GM21717 (cell line): ENCODE data around the gene PGM2L1.
"Not testable (repeated sequence)": the region's sequence is repeated elsewhere in the genome, so short reads cannot be mapped to it uniquely, and the experiment has no call there.

Source experiments
- ATAC-seq: cut with Tn5 transposase; IDR thresholded peaks from one replicate; pipeline ENCODE4 v1.9.1; 2021; ENCODE audit warnings: mild to moderate bottlenecking, moderate library complexity; ENCODE audit not compliant: unreplicated experiment

Gene PGM2L1

GRCh38 chr11:74341921-74342320 lies 56.3 kb downstream of the PGM2L1 start:
- no peak for ATAC-seq

DNA sequence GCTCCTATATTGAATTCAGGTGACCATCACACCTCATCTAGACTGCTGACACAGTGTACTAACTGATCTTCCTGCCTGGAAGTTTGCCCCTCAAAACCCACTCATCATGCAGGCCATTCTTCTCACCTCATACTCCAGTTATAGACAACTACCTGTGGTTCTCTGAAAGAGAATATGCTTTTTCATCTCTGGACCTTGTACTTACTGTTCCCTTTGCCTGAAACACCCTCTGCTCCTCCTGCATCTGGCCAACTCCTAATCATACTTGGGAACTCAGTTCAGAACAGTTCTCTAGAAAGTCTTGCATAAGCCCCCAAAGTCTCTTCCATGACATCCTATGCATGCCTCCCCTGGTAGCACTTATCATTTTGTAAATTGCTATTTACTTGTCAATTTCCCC lies 58.6 kb downstream of the PGM2L1 start:
- no peak for ATAC-seq

DNA sequence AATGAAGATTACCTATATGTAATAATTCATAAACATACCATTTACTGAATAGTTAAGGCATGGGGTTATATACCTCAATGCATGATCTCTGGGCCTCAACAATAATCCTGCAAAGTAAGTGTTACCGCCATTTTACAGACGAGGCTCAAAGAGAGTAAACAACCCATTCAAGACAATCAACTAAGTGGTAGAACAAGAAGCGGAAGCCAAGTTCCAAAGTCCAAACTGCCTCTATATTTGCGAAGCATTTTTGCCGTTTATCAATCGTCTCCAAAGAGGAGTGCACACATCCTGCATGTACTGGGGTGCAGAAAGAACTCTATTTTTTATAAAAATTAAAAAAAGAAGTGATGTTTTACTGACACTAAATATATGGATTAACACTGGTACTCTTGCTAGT lies 59.3 kb downstream of the PGM2L1 start:
- no peak for ATAC-seq

DNA sequence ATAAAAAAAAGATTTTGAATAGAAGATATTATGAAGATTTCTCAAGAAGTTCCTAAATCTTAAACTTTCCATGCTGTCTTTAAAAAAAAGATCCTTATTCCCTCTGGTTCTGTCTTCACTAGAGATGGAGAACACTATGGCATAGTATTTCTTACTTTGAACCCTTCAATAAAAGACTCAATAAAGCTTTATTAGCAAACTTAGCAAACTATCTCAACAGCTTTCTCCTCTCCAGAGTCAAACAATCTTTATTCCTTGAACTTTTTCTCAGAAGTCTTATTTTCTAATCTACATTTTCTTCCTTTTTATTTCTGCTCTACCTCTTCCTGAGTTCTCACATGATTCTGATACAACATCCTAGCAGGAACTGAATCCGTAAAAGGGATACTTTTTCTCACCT lies 65.0 kb downstream of the PGM2L1 start:
- ATAC-seq, result no peak

DNA sequence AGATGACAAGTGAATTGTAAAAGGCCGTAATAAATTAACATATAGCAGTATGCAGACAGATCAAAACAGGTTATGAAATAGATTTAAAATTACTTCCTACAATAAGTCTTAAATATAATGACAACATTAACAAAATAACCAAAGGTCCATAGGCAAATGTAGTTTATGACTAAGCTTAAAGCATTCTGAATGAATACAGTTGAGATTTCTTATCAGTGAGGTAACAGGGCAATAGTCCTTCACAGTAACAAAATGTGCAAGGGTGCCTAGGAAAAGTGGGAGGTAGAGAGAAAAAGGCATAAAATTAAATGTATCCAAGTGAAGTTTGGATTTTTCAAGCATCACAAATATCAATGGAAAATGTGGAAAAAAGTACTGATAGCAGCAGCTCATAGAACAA lies 65.9 kb downstream of the PGM2L1 start:
- ATAC-seq, result no peak

- ATAC-seq, result not testable (repeated sequence)
Observed at GRCh38 chr11:74331000-74331399, 67.2 kb downstream of the PGM2L1 start.

GRCh38 chr11:74330075-74330858 lies 68.0 kb downstream of the PGM2L1 start:
- no peak for ATAC-seq

DNA sequence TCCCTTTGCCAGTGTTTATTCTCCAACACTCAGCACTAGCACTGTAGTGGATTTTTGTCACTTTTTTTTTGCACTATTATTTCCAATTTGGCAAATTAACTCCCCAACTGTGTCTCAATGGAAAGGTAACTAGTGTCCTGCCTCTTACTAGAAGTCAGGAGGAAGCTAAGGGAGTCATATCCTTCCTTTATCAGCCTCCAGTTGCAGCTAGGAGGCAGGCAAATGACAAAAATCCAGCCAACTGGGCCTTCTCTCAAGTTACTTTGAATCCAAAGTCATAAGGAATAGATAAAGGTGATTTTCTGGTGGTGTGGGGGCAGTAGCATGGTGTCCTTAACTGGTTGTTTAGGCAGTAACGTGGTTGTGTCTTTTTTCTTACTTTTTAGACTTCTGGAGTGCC lies 71.2 kb downstream of the PGM2L1 start:
- no peak for ATAC-seq

DNA sequence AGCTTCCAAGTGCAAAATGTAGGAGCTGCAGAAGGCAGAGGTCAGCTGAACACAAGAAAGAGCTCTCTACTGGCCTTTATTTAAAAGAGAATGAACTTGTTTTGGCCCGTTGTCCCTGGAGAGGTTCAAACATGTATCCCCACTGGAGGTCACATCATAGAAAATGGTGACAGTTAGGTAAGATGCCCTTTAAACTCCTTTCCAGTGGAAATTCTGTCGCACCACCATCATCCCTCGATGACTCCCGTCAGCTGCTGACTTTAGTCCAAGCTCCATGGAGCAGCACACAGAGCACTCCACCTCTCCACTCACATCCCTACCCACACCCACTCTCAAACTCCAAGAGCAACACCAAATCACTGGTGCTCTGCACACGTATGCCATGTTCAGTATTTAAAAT lies 71.6 kb downstream of the PGM2L1 start:
- ATAC-seq, result no peak

GRCh38 chr11:74325649-74326645 lies 72.3 kb downstream of the PGM2L1 start:
- no peak for ATAC-seq

GRCh38 chr11:74322667-74323066 lies 75.6 kb downstream of the PGM2L1 start:
- no peak for ATAC-seq

DNA sequence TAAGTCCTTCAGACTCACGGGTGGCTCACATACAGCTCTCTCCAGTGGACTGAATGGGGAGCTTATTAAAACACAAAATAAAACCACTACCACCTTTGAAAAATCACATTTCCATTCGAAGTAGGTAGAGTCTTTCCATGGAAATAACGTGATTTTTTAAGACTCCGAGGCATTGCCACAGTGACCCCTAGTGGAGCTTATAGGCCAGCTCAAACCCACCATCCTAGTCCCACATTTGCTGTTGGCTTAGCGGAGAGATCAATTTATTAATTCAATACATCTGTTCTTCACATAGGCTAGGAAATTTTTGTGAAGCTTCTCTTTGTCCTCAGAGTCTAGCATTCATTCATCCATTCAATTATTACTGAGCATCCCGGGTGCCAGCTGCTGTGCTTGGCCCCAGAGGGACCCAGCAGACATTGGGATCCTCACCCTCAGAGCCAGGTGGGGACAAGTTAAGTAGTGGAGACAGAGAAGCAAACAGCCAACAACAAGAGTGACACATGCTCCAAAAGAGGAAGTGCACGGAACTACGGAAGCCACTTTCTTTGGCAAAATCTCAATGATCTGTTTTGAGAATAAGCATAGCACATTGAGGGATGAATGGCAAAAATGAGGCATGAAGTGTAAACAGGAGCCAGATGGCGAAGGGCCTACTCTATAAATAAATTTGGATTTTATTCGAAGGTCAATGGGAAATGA lies 76.6 kb downstream of the PGM2L1 start:
- ATAC-seq, result no peak

DNA sequence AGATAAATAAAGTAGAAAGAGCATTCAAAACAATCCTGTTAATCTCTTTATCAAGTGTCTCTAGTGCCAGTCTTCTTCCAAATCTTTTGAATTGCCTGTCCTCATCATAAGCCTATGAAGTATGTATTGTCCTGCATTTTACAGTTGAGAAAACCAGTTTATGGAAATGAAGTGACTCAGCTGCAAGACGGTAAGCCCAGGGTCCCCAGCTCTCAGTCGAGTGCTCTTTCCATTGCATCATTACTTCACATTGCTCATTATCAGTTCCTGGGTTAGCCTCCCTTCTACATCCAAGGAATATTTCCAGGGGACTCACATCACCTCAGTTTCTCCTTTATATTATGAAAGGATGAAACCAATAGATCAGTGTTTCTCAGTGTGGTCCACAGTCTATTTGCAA lies 77.7 kb downstream of the PGM2L1 start:
- ATAC-seq, result no peak

GRCh38 chr11:74319139-74319816 lies 79.0 kb downstream of the PGM2L1 start:
- ATAC-seq, result no peak

- ATAC-seq, result no peak
Observed at GRCh38 chr11:74318241-74318932, 79.8 kb downstream of the PGM2L1 start.

- ATAC-seq, result no peak
Observed at GRCh38 chr11:74316772-74317505, 81.3 kb downstream of the PGM2L1 start.

GRCh38 chr11:74312326-74312725 lies 85.9 kb downstream of the PGM2L1 start:
- no peak for ATAC-seq

GRCh38 chr11:74311352-74311926 lies 86.8 kb downstream of the PGM2L1 start, which contains the start of gene P4HA3:
P4HA3 (minus strand) TSS chr11:74311640; CDS start chr11:74311611, 29 bp downstream.
- ATAC-seq, result no peak

- ATAC-seq, result no peak
Observed at GRCh38 chr11:74310857-74311256, 87.4 kb downstream of the PGM2L1 start.
